HCT116 (cell line): ENCODE measurements around the gene GORASP1.

ENCODE experiments used
- ATF3 ChIP-seq: IDR thresholded peaks from 2 replicates; pipeline ENCODE4 v1.6.1; 2012
- EGR1 ChIP-seq: IDR thresholded peaks from 2 replicates; pipeline ENCODE4 v1.6.1; 2012; ENCODE audit warnings: low read depth
- EZH2 ChIP-seq: fragments of 200-600 bp; sonication (generic); IDR thresholded peaks from 2 replicates; pipeline ENCODE4 v1.6.1; 2017; ENCODE audit warnings: antibody characterized with exemption, mixed run types
- MAX ChIP-seq: IDR thresholded peaks from 2 replicates; pipeline ENCODE4 v1.6.1; 2012
- POLR2A ChIP-seq: IDR thresholded peaks from 2 replicates; pipeline ENCODE4 v1.7.0; 2011; ENCODE audit warnings: borderline replicate concordance; ENCODE audit not compliant: insufficient read depth, insufficient read length; ENCODE audit errors: extremely low read depth
- POLR2AphosphoS5 ChIP-seq: IDR thresholded peaks from 2 replicates; pipeline ENCODE4 v1.6.1; 2011; ENCODE audit warnings: mild to moderate bottlenecking, low read depth, low read length, moderate library complexity
- RAD21 ChIP-seq: IDR thresholded peaks from 2 replicates; pipeline ENCODE4 v1.6.1; 2012; ENCODE audit warnings: low read depth, mild to moderate bottlenecking
- YY1 ChIP-seq: IDR thresholded peaks from 2 replicates; pipeline ENCODE4 v1.6.1; 2011; ENCODE audit warnings: low read length, low read depth, moderate library complexity, mild to moderate bottlenecking; ENCODE audit not compliant: insufficient replicate concordance; ENCODE audit errors: extremely low read depth
- ZFX ChIP-seq: fragments of 450-650 bp; IDR thresholded peaks from 2 replicates; pipeline ENCODE4 v1.6.1; 2017
- ZNF274 ChIP-seq: fragments of 200-500 bp; sonication (Bioruptor generic); IDR thresholded peaks from 2 replicates; pipeline ENCODE4 v1.6.1; 2014; ENCODE audit warnings: mild to moderate bottlenecking, low read depth, low read length, inconsistent platforms
- TF ChIP-seq, protein P1 (sequence below), 3 experiments: fragments of 200-600 bp in 1 of 3; sonication (generic) in 1 of 3; IDR thresholded peaks in 2 of 3; conservative IDR thresholded peaks in 1 of 3; 2 replicates each; pipeline ENCODE4 v1.5.1; 2012 to 2017; ENCODE audit warnings: low read depth in 2 of 3, low read length in 2 of 3, antibody characterized with exemption in 1 of 3, borderline replicate concordance in 1 of 3, control low read depth in 1 of 3, mild to moderate bottlenecking in 1 of 3, mixed read lengths in 1 of 3, mixed run types in 1 of 3, moderate library complexity in 1 of 3; ENCODE audit not compliant: insufficient read depth in 1 of 3

- TF ChIP-seq POLR2A (no peak), YY1 (no peak), POLR2AphosphoS5 (no peak), ZNF274 (no peak), EGR1 (no peak), MAX (no peak), ZFX (no peak), RAD21 (no peak), EZH2 (no peak), ATF3 (no peak)
- TF ChIP-seq, protein P1, sequence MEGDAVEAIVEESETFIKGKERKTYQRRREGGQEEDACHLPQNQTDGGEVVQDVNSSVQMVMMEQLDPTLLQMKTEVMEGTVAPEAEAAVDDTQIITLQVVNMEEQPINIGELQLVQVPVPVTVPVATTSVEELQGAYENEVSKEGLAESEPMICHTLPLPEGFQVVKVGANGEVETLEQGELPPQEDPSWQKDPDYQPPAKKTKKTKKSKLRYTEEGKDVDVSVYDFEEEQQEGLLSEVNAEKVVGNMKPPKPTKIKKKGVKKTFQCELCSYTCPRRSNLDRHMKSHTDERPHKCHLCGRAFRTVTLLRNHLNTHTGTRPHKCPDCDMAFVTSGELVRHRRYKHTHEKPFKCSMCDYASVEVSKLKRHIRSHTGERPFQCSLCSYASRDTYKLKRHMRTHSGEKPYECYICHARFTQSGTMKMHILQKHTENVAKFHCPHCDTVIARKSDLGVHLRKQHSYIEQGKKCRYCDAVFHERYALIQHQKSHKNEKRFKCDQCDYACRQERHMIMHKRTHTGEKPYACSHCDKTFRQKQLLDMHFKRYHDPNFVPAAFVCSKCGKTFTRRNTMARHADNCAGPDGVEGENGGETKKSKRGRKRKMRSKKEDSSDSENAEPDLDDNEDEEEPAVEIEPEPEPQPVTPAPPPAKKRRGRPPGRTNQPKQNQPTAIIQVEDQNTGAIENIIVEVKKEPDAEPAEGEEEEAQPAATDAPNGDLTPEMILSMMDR (IDR thresholded peaks at IDR 0.05 in 2 of 3, conservative IDR thresholded peaks at IDR 0.05 in 1 of 3; ENCODE audit: borderline replicate concordance in 1 of 3, insufficient read depth in 1 of 3, low read depth in 2 of 3, low read length in 2 of 3) = no peak
Measured at GRCh38 chr3:39130693-39131265, 23.4 kb upstream of the GORASP1 start.
